ENCODE data around the gene STOML3.

Gene STOML3

DNA sequence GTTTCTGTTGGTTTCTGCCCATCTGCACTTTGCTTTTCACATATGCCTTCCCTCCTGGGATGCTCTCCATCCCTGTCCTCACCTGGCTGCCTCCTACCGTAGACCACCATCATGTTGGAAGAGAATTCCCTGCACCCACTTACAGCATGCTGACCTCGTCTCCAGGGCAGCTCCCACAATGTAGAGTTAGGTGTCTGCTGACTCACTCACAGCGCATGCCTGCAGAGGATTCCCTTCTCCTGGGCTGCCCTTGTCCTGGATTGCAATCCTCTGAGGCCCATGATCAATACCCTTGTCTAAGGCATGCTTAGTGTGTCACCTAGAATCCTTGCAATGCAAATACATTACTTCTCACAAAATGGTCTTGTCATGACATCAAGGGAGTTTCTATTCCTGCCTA lies 43.6 kb downstream of the STOML3 start:
- H2AFZ ChIP-seq (ENCODE audit: low read length) = no peak overlapping the region
- H3K14ac ChIP-seq (ENCODE audit: low read length) = no peak overlapping the region
- no peak overlapping the region for H2BK12ac ChIP-seq (ENCODE audit: low read length)
- H3K18ac ChIP-seq (ENCODE audit: low read length) = no peak overlapping the region
- DNase-seq (ENCODE audit: low spot score) = no peak
- no peak overlapping the region for H3K4me2 ChIP-seq (ENCODE audit: insufficient read depth, low read length, poor library complexity, severe bottlenecking)
- no peaks in the 10 kb centered on the region for H3K79me1 ChIP-seq (ENCODE audit: low read depth, low read length)
- no peaks in the 10 kb centered on the region for H3K36me3 ChIP-seq (replicated peaks in 1 of 2; ENCODE audit: control insufficient read depth in 2 of 2, insufficient read depth in 2 of 2, low read length in 2 of 2)
- no peaks in the 10 kb centered on the region for H3K27me3 ChIP-seq (ENCODE audit: control insufficient read depth in 3 of 3, insufficient read depth in 3 of 3, low read depth in 1 of 3, low read length in 3 of 3)
- no peak overlapping the region for H2BK15ac ChIP-seq (ENCODE audit: low read length)
- H4K8ac ChIP-seq (ENCODE audit: low read depth, low read length) = no peak overlapping the region
- H3K9ac ChIP-seq (ENCODE audit: low read depth, low read length, poor library complexity) = no peak overlapping the region
- H3K9me3 ChIP-seq (replicated peaks in 1 of 2; ENCODE audit: control insufficient read depth in 2 of 2, insufficient read depth in 1 of 2, low read depth in 1 of 2, low read length in 2 of 2) = peaks cover 0 to 2% of the 10 kb centered on the region in 2 donors
- no peak overlapping the region for H2BK120ac ChIP-seq (ENCODE audit: low read depth, low read length)
- H4K91ac ChIP-seq (ENCODE audit: low read depth, low read length, poor library complexity) = no peak overlapping the region
- WGBS, 2 donors (ENCODE audit: extremely low coverage in 2 of 2, insufficient read length in 2 of 2, insufficient replicate concordance in 1 of 2) = no CpG with 5 or more reads among the region's 3 CpGs
- no peak overlapping the region for H3K4ac ChIP-seq (ENCODE audit: low read length)
- H3K23ac ChIP-seq (ENCODE audit: low read depth, low read length, poor library complexity) = no peak overlapping the region
- H3K4me1 ChIP-seq (ENCODE audit: control insufficient read depth in 2 of 2, insufficient read depth in 1 of 2, low read depth in 1 of 2, low read length in 2 of 2) = peaks cover 0 to 4% of the 10 kb centered on the region in 2 donors
- H3K27ac ChIP-seq (replicated peaks; ENCODE audit: low read length) = no peak overlapping the region
- no peak overlapping the region for H2AK5ac ChIP-seq (ENCODE audit: low read depth, low read length)
- H3K4me3 ChIP-seq (ENCODE audit: low read length in 2 of 2) = no peak overlapping the region
- H2BK5ac ChIP-seq (ENCODE audit: low read length) = no peak overlapping the region

DNA sequence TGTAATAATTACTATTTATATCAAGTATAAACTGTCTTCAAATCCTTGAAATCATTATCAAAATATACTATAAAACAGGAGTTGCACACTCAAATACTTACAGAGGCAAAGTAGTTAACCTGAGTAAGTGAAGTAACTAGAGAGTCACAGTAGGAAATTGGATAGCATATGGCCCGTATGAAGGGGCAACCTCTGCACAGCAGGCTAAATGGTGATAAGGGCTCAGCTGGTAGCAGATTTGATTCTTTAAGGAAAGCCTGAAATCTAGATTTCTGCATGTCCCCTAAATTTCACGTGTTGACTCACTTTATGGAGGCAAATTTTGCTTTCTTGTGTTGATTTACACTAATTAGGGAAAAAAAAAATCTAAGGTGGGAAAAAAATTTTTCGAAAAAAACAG lies 46.4 kb downstream of the STOML3 start:
- H3K4ac ChIP-seq (ENCODE audit: low read length) = no peak overlapping the region
- H3K14ac ChIP-seq (ENCODE audit: low read length) = no peak overlapping the region
- H3K4me1 ChIP-seq (ENCODE audit: control insufficient read depth in 2 of 2, insufficient read depth in 1 of 2, low read depth in 1 of 2, low read length in 2 of 2) = peaks cover 0 to 4% of the 10 kb centered on the region in 2 donors
- no peaks in the 10 kb centered on the region for H3K79me1 ChIP-seq (ENCODE audit: low read depth, low read length)
- no peak overlapping the region for H2AFZ ChIP-seq (ENCODE audit: low read length)
- no peak overlapping the region for H2BK12ac ChIP-seq (ENCODE audit: low read length)
- WGBS, 2 donors (ENCODE audit: extremely low coverage in 2 of 2, insufficient read length in 2 of 2, insufficient replicate concordance in 1 of 2) = no CpG with 5 or more reads among the region's 3 CpGs
- H3K9me3 ChIP-seq (replicated peaks in 1 of 2; ENCODE audit: control insufficient read depth in 2 of 2, insufficient read depth in 1 of 2, low read depth in 1 of 2, low read length in 2 of 2) = peaks cover 0 to 2% of the 10 kb centered on the region in 2 donors
- no peak overlapping the region for H4K8ac ChIP-seq (ENCODE audit: low read depth, low read length)
- H4K91ac ChIP-seq (ENCODE audit: low read depth, low read length, poor library complexity) = no peak overlapping the region
- H3K4me2 ChIP-seq (ENCODE audit: insufficient read depth, low read length, poor library complexity, severe bottlenecking) = no peak overlapping the region
- no peak overlapping the region for H2BK15ac ChIP-seq (ENCODE audit: low read length)
- no peaks in the 10 kb centered on the region for H3K36me3 ChIP-seq (replicated peaks in 1 of 2; ENCODE audit: control insufficient read depth in 2 of 2, insufficient read depth in 2 of 2, low read length in 2 of 2)
- H3K18ac ChIP-seq (ENCODE audit: low read length) = no peak overlapping the region
- H2BK5ac ChIP-seq (ENCODE audit: low read length) = no peak overlapping the region
- no peaks in the 10 kb centered on the region for H3K27me3 ChIP-seq (ENCODE audit: control insufficient read depth in 3 of 3, insufficient read depth in 3 of 3, low read depth in 1 of 3, low read length in 3 of 3)
- H3K23ac ChIP-seq (ENCODE audit: low read depth, low read length, poor library complexity) = no peak overlapping the region
- H3K4me3 ChIP-seq (ENCODE audit: low read length in 2 of 2) = no peak overlapping the region
- H3K27ac ChIP-seq (replicated peaks; ENCODE audit: low read length) = no peak overlapping the region
- no peak overlapping the region for H2AK5ac ChIP-seq (ENCODE audit: low read depth, low read length)
- no peak for DNase-seq (ENCODE audit: low spot score)
- H2BK120ac ChIP-seq (ENCODE audit: low read depth, low read length) = no peak overlapping the region
- no peak overlapping the region for H3K9ac ChIP-seq (ENCODE audit: low read depth, low read length, poor library complexity)

DNA sequence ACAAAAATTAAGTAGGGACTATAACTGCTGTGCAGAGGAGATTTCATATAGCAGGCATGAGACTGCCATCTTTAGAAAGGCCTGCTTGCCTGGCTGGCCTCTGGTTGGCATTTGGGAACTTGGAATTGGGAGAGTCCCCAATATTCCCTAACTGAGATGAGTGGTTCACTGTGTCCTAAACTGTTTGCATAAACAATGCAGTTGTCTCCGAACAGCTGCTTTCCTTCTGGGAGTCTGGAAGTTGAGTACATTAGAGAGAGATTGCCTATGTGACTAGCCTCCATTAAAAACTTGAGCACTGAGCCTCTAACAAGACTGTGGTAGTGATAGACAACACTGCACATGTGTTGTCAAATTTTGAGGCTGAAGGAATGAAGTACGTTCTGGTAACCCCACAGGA lies 47.4 kb downstream of the STOML3 start:
- H3K4me1 ChIP-seq (ENCODE audit: control insufficient read depth in 2 of 2, insufficient read depth in 1 of 2, low read depth in 1 of 2, low read length in 2 of 2) = peaks cover 0 to 4% of the 10 kb centered on the region in 2 donors
- no peak overlapping the region for H2AFZ ChIP-seq (ENCODE audit: low read length)
- no peak overlapping the region for H3K4ac ChIP-seq (ENCODE audit: low read length)
- no peaks in the 10 kb centered on the region for H3K36me3 ChIP-seq (replicated peaks in 1 of 2; ENCODE audit: control insufficient read depth in 2 of 2, insufficient read depth in 2 of 2, low read length in 2 of 2)
- H4K91ac ChIP-seq (ENCODE audit: low read depth, low read length, poor library complexity) = no peak overlapping the region
- H3K4me3 ChIP-seq (ENCODE audit: low read length in 2 of 2) = no peak overlapping the region
- H3K9me3 ChIP-seq (replicated peaks in 1 of 2; ENCODE audit: control insufficient read depth in 2 of 2, insufficient read depth in 1 of 2, low read depth in 1 of 2, low read length in 2 of 2) = peaks cover 0 to 2% of the 10 kb centered on the region in 2 donors
- no peaks in the 10 kb centered on the region for H3K79me1 ChIP-seq (ENCODE audit: low read depth, low read length)
- no peak overlapping the region for H3K23ac ChIP-seq (ENCODE audit: low read depth, low read length, poor library complexity)
- no peak overlapping the region for H3K4me2 ChIP-seq (ENCODE audit: insufficient read depth, low read length, poor library complexity, severe bottlenecking)
- no CpG with 5 or more reads among the region's 2 CpGs for WGBS, 2 donors (ENCODE audit: extremely low coverage in 2 of 2, insufficient read length in 2 of 2, insufficient replicate concordance in 1 of 2)
- no peak overlapping the region for H2BK15ac ChIP-seq (ENCODE audit: low read length)
- H3K27ac ChIP-seq (replicated peaks; ENCODE audit: low read length) = no peak overlapping the region
- H2BK120ac ChIP-seq (ENCODE audit: low read depth, low read length) = no peak overlapping the region
- no peak overlapping the region for H4K8ac ChIP-seq (ENCODE audit: low read depth, low read length)
- H2BK5ac ChIP-seq (ENCODE audit: low read length) = no peak overlapping the region
- H3K27me3 ChIP-seq (ENCODE audit: control insufficient read depth in 3 of 3, insufficient read depth in 3 of 3, low read depth in 1 of 3, low read length in 3 of 3) = no peaks in the 10 kb centered on the region
- no peak for DNase-seq (ENCODE audit: low spot score)
- no peak overlapping the region for H2BK12ac ChIP-seq (ENCODE audit: low read length)
- no peak overlapping the region for H3K18ac ChIP-seq (ENCODE audit: low read length)
- no peak overlapping the region for H3K14ac ChIP-seq (ENCODE audit: low read length)
- no peak overlapping the region for H2AK5ac ChIP-seq (ENCODE audit: low read depth, low read length)
- H3K9ac ChIP-seq (ENCODE audit: low read depth, low read length, poor library complexity) = no peak overlapping the region

DNA sequence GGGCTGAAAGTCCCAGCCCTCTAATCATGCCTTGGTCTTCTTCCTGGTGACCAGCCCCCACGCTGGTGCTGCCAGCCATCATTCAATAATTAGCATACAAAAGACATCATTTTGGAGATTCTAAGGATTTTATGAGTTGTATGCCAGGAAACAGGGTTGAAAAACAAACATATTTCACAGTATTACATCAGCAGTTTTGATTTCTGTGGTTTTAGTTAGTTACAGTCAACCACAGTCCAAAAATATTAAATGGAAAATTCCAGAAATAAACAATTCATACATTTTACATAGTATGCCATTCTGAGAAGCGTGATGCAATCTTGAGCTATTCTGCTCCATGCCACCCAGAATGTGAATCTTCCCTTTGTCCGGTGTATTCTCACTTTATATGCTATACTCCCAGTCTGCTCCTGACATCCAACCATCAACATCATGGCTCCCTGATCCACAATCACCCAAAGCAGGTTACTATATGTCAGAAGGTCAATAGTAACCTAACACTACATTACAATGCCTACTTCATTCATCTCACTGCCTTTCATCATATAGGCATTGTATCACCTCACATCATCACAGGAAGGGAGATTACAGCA lies 49.2 kb downstream of the STOML3 start:
- no peak for DNase-seq (ENCODE audit: low spot score)

More for the DNA sequence above, 49.2 kb downstream of the STOML3 start:
- Histone ChIP-seq H4K8ac (ENCODE audit: low read depth, low read length) (no peak overlapping the region), H3K79me1 (ENCODE audit: low read depth, low read length) (no peaks in the 10 kb centered on the region), H3K18ac (ENCODE audit: low read length) (no peak overlapping the region), H4K91ac (ENCODE audit: low read depth, low read length, poor library complexity) (no peak overlapping the region), H2BK120ac (ENCODE audit: low read depth, low read length) (no peak overlapping the region), H3K36me3 (replicated peaks in 1 of 2; ENCODE audit: control insufficient read depth in 2 of 2, insufficient read depth in 2 of 2, low read length in 2 of 2) (no peaks in the 10 kb centered on the region), H3K9me3 (replicated peaks in 1 of 2; ENCODE audit: control insufficient read depth in 2 of 2, insufficient read depth in 1 of 2, low read depth in 1 of 2, low read length in 2 of 2) (peaks cover 0 to under 1% of the 10 kb centered on the region in 2 donors), H2BK15ac (ENCODE audit: low read length) (no peak overlapping the region), H3K27ac (replicated peaks; ENCODE audit: low read length) (no peak overlapping the region), H2AFZ (ENCODE audit: low read length) (no peak overlapping the region), H2BK12ac (ENCODE audit: low read length) (no peak overlapping the region), H3K4me3 (ENCODE audit: low read length in 2 of 2) (no peak overlapping the region), H2AK5ac (ENCODE audit: low read depth, low read length) (no peak overlapping the region), H3K23ac (ENCODE audit: low read depth, low read length, poor library complexity) (no peak overlapping the region), H2BK5ac (ENCODE audit: low read length) (no peak overlapping the region), H3K4me1 (ENCODE audit: control insufficient read depth in 2 of 2, insufficient read depth in 1 of 2, low read depth in 1 of 2, low read length in 2 of 2) (no peaks in the 10 kb centered on the region), H3K9ac (ENCODE audit: low read depth, low read length, poor library complexity) (no peak overlapping the region), H3K14ac (ENCODE audit: low read length) (no peak overlapping the region), H3K4ac (ENCODE audit: low read length) (no peak overlapping the region), H3K4me2 (ENCODE audit: insufficient read depth, low read length, poor library complexity, severe bottlenecking) (no peak overlapping the region), H3K27me3 (ENCODE audit: control insufficient read depth in 3 of 3, insufficient read depth in 3 of 3, low read depth in 1 of 3, low read length in 3 of 3) (no peaks in the 10 kb centered on the region)
- WGBS, 2 donors (ENCODE audit: extremely low coverage in 2 of 2, insufficient read length in 2 of 2, insufficient replicate concordance in 1 of 2) = no CpG with 5 or more reads among the region's 3 CpGs
